Ammon's horn (tissue), 1 donor: ENCODE data around the gene KIF5B.
"Not testable (repeated sequence)": the region's sequence is repeated elsewhere in the genome, so short reads cannot be mapped to it uniquely, and the experiment has no call there.

Experiments used
- DNase-seq: peaks from one replicate; pipeline ENCODE4 v3.0.0-alpha.2; 2016; ENCODE audit warnings: low spot score

Gene KIF5B

DNA sequence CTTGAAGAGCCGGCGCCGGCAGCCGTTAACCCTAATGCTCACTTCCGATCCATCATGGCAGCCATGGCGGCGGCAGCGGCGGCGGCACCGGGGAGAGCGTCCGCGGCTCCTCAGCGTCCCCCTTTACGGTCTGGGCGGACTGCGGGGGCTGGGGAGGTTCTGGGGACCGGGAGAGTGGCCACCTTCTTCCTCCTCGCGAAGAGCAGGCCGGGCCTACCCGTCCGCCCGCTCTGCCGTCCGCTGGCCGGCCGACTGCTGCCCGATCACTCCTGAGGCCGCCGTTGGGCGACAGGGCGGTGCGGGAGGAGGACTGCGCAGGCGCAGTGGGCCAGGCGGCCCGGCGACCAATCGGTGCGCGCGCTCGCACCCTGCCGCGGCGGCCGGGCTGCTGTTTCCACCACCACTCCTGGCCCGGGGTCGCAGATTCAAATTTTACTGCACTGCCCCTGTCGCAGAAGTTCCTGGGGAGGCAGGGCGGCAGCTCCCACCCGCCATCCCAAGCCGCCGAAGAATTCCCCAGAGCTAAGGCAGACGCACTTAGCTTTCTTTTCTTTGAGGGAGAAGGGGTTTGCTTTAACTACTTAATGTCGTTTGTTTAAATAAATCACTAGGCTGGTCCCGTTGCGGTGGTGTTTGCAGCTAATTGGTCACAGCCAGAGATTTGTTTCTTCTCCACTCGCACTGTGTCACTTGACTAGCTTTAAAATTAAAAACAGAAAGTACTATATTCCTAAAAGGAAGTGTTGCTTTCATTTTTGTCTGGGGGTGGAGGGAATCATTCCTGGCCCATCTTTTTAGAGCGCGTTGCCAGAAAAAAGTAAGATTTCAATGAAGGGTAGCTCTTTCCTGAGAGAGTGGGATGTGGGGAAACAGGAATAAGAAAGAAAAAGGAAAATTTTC is at the start of gene KIF5B:
Gene KIF5B, minus strand, starts transcription at position 290 of the 900 bp plus-strand sequence. CDS start 452 bp downstream, outside the sequence.
- peak; percentile 93 for DNase-seq

DNA sequence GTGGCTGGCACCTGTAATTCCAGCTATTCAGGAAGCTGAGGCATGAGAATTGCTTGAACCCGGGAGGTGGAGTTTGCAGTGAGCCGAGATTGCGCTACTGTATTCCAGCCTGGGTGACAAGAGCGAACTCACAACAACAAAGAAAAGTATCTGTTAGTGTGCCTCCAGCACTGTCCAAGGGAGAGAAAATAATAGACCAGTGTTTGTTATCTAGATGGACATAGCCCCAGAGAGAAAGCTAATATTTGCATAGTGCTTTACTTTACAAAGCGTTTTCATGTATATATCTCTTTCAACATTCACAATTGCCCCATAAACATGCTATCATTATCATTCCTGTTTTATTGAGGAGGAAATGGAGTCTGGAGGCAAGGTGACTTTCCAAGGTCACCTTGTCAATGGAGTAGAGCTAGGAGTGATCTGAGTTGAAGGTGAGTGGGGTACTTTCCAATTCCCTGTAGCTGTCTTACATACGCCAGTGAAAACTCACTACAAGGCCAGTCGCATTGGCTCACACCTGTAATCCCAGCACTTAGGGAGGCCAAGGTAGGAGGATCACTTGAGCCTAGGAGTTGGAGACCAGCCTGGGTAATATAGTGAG is 49.7 kb upstream of the KIF5B start:
- no peak for DNase-seq

DNA sequence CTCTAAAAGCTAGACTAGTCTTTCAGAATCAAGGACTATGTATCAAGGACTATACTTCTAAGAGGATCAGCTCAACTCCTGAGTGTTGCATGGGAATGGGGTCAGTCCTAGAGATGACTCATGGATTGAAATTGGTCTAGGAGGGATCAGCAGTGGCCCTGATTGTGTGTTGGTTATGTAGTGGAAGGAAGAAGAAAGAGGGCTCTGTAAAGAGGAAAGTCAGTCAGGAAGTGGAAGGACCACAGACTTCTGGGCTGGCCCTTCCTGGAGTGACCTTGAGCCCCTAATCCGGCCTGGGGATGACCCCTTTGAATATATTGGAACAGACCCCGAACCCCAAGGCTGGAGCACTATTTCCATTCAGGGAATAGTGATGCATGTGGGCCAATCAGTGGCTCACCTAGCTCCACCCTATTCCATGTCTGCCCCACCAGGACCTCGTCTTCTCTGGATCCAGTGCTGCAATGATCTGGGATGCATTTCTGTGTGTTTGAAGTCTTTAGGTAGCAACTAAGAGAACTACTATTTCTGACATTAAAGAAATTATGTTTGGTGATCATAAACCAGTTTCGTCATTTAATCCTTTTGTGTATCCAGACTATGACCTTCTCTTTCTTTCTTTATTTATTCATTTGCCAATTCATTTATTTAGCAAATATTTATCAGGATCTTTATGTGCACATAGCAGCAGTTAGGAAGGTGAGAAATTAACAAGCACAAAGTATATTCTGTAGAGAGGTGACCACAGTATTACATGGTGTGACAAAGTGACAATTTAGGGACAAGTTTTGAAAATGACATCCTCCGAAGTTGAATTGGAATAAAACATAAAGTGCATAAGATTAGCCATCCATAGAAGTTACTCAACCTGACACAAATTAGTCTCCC is 48.6 kb upstream of the KIF5B start:
- no peak for DNase-seq

DNA sequence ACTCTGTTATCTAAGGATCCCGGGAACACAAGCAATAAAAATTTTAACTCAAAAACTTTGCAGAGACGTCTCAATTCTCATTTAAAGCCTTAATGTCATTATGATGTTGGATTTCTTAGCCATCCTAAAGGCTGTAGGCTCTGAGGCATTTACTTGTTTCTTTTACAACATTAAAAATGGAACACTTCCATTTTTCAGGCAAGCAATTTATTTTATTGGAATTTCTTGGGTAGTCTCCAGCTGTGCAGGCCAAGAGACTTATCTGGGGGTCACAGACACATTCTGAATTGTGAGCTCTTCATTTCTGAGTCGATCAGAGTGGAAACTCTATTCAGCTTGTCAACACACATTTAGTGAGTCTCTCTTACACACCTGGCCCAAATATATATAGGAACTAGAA is 48.0 kb upstream of the KIF5B start:
- no peak for DNase-seq

DNA sequence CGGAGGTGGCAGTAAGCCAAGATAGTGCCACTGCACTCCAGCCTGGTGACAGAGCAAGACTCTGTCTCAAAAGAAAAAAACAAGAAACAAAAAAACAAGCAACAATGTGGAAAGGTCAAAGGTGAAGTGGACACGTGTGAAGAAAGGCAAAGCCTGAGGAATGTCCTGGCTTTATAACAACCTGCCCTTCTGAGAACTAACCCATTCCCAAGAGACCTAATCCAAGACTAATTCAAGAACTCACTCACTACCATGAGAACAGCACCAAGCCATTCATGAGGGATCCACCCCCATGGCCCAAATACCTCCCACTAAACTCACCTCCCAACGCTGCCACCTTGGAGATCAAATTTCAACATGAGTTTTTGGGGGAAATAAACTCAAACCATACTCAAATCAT is 47.5 kb upstream of the KIF5B start:
- DNase-seq = no peak

DNA sequence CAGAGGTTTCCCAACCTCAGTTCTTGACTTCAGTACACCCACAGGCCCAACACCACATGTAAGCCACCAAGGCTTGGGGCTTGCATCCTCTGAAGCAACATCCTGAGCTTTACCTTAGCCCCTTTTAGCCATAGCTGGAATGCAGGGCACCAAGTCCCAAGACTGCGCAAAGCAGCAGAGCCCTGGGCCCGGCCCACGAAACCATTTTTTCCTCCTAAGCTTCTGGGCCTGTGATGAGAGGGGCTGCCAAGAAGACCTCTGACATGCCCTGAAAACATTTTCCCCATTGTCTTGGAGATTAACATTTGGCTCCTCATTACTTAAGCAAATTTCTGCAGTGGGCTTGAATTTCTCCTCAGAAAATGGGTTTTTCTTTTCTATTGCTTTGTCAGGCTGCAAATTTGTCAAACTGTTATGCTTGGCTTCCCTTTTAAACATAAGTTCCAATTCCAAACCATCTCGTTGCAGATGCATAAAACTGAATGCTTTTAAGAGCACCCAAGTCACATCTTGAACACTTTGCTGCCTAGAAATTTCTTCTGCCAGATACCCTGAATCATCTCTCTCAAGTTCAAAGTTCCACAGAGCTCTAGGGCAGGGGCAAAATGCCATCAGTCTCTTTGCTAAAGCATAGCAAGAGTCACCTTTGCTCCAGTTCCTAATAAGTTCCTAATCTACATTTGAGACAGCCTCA is 42.5 kb upstream of the KIF5B start:
- not testable (repeated sequence) for DNase-seq

DNA sequence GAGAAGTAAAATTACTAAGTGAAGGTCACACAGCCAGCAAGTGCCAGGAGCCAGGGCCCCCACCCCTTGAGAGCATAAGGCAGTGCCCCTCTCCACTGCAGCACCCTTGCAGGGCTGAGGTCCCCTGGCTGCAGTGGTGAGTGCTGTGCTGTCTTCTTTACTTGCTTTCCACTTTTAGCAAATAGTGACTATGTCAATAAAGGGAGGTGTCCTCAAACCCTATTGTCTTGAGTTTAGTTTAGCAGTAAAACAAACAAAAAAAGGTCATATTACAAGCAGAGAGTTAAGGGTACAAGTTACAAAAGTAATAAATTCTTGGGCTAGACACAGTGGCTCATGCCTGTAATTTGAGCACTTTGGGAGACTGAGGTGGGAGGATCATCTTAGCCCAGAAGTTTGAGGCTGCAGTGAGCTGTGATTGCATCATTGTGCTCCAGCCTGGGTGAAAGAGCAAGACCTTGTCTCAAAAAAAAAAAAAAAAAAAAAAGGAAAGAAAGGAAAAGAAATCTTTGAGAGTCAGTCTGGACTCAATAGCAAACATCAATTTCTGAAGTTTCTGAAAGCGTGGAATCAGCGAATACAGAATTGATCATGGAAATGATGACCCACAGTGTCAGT is 39.0 kb upstream of the KIF5B start:
- DNase-seq = no peak

DNA sequence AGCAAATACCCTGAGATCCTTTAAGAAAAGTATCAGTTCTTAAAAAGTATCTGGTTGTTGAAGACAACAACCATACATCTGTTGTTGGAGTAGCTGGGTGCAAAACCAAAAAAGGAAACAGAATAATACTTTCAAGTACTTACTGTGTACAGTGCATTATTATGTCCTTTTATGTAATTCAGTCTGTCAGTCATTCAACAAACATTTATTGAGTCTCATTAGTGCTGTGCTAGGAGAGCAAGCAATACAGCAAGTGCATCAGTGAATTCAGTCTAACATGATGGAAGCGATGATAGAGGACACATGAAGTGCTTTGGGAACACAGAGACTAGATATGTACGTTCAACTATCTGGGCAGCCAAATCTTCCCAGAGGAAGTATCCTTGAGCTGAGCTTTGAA is 37.4 kb upstream of the KIF5B start:
- no peak for DNase-seq

DNA sequence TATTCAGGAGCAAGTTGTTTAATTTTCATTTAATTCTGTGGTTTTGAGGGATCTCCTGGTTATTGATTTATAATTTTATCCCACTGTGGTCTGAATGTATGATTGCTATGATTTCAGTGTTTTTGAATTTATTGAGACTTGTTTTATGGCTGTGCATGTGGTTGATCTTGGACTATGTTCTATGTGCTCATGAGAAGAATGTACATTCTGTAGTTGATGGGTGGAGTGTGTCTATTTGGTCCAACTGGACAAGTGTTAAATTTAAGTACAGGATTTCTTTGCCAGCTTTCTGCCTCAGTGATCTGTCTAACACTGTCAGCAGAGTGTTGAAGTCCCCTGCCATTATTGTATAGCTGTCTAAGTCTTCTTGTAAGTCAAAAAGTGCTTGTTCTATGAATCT is 34.8 kb upstream of the KIF5B start:
- no peak for DNase-seq

DNA sequence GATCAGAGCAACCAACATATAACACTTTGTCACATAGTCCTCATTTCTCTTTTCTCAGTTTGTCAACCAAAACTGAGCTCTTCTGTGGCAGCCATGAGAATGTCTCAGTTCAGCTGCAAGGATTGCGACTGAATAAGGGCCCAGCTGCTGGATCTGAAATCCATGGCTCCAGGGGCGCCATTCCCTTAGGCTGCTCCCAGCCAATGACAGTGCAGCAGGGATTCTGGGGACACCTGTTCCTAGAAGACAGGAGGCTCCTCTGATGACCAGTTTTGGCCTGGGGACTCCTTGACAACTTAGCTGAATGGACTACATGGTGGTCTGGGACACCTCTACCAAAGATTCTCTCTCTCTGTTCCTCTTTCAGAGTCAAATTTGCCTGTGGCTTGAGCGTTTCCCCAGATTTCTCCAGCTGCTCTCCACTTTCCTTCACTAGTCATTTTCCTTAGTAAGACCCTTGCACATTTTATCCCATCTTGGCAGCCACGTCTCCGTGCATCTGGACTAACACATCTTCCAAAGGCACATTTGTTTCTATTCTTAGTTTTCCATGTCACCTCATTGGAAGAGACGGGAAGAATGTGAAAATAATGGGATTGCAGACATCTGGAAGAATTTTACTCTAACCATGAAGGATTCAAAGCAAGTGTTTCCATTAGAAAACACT is 28.1 kb upstream of the KIF5B start:
- DNase-seq = no peak

DNA sequence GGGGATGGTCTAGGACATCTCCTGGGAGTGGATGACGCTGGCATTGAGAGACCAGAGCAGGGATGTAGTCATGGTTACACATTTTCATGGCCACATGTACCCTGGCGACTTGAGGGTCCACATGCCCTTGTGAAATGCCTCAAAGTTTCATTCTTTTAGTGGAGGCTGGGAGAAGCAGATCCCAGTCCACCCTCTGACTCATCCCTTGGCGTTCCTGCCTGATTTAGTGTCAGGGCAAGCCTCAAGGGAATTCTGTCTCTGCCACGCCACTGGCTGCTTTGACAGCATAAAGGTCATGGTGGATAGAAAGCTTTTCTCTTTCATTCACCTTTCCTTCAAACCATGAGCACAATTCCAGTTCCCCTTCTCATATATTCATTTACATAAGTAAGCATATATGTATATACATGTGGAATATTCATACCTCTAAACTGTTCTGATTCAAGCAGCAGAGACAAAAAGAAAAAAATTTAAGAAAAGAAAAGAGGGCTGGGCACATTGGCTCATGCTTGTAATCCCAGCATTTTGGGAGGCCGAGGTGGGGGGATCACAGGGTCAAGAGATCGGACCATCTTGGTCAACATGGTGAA is 21.8 kb upstream of the KIF5B start:
- no peak for DNase-seq

DNA sequence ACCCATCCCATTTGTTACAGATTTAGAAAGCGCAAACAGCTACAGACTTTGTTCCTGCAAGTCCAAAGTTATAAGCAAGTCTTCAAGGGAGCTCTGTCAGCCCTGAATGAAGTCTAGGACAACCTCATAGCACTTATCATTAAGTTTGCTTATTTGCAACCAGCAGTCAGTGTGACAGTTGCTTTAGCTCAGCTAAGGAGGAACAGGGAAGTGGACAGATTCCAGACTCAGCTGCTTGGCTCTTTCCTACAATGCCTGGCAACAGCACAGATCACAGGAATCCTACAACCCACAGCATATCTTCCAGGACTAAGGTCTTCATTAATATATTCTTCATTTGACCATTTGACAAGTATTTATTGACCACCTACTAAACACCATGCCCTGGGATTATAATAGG is 17.4 kb upstream of the KIF5B start:
- peak; percentile 12 for DNase-seq

DNA sequence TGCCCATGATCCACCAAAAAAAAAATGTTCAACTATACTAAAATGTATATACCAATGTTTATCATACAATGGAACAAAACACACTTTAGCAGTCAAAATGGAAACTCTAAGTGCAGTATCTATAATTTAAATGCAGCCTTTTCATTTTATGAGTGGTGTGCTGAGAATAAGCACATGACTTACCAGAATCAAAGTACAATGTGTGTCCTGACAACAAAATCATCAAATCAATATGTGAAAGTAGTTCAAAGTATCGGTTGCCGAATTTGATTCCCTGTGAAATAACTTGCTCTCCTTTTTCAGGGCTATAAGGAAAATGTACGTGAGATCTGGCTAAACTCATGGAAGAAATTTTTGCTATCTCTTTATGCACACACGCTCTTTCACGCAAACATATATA is 16.9 kb upstream of the KIF5B start:
- DNase-seq = no peak

DNA sequence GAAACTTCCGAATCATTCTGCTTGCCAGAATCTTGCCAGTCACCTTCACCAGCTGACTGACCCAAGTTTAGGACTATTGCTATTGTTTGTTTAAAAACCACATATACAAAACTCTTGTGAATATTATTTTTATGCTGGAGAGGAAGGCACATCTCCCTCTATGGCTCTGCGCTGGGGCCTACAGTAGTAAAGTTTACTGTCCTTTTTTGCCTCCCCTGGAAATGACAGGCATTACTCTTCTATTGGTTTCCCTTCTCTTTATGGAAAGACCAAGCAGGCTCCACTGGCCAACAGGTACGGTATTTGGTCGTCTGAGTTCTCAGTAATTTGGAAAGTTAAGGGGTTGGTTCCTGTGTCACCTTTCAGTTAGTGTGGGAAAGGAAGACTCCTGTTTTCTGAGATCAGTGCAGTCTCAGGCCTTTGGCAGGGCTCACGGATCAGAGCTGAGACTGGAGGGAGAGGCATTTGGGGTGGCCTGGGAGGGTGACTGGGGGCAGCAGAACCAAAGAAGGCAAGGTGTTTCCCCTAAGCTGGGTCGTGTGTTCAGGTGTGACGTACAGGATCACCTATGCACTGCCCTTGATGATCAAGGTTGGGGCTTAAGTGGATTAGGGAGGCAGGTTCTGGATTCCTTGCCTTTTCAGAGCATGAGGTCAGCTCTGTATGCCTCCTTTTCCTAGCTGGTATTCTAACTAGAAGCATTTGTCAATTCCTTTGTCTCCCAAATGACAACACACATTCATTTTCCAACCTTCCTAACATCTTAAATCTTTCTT is 16.0 kb upstream of the KIF5B start:
- no peak for DNase-seq

DNA sequence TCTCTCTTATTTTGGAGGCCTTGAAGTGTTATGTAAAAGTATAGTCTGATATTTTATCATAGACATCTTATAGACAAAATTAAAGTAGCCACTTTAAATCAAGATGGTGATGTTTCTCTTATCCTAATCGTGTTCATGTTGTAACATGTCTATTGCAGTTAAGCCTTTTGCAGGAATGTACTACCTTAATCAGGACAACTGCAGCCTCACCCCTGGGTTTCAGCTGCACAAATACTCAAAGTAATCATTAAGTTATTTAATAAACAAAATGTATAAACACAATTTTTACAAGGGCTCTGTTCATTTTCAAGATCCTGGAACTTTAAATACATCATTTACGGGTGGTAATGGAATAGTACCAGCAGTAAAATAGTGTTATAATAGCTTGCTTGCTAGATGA is 14.4 kb upstream of the KIF5B start:
- no peak for DNase-seq

DNA sequence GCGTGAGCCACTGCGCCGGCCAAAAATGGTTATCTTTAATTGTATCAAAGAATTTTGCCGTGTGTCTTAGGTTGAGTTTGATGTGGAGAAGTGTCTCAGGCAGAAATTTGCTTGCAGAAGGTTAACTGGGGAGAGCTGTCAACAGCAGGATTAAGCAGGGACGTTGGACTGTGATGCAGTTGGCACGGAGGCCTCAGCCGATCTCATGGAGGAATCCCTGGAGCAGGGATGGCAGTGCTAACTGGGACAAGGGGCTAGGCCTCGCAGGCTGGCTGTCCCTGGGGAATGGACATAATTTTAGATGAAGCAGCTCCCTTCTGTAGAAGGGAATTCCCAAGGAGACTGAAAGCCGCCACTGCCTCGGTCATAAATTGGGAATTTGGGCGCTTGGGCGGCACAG is 12.3 kb upstream of the KIF5B start:
- DNase-seq = no peak

DNA sequence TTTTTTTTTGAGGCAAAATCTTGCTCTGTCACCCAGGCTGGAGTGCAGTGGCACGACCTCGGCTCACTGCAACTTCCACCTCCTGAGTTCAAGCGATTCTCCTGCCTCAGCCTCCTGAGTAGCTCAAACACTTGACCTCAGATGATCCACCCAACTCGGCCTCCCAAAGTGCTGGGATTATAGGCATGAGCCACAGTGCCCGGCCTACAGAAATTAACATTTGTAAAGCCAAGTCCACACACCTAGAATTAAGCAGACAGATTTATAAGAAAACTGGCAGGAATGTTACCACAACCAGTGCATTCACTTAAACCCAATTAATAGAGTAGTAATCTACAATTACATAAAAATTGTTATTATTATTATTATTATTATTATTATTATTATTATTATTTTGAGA is 11.7 kb upstream of the KIF5B start:
- not testable (repeated sequence) for DNase-seq

DNA sequence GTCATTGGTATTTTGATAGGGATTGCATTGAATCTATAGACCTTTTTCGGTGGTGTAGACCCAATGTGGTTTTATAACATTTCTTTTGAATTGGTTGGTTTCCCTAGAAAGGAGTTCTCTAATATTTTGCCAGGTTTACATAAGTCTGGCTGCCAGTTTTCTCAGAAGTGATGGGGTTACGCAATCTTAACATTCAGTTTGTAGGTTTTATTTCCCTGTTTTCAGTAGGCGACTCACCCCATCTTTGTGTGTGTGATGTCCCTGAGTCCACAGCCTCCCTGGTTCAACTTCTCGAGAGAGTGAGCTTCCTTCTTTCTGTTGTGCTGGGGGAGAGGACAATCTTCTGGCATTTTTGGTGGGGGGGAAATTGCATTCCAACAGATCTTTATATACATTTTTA is 9.6 kb upstream of the KIF5B start:
- peak; percentile 54 for DNase-seq

DNA sequence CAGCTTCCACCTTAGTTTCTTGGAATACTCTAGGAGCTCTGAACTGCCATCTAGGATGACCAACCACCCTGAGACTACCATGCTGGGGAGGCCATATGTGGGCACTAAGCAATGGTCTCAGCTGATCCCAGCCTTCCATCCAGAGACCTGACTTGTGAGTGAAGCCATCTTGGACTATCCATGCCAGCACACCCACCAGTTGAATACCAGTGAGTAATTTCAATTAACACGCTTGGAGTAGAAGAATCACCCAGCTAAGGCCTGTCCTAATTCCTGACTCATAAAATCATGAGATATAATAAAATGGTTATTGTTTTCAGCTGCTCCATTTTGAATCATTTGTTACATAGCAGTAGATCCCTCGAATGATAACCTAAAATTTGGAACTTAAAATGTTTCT is 5.2 kb upstream of the KIF5B start:
- no peak for DNase-seq

DNA sequence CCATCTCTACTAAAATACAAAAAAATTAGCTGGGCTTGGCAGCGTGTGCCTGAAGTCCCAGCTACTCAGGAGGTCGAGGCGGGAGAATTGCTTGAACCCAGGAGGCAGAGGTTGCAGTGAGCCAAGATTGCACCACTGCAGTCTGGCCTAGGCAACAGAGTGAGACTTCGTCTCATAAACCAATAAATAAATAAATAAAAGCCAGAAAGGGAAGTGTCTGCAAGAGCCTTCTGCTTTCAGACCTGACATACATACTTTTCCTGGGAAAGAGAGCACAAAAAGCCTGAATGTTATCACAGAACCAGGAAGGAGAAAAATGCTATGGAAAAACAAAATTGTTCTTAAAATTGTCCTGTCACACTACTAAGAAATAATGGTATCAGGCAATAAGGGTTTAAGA is 4.1 kb upstream of the KIF5B start:
- DNase-seq = no peak
